ENCODE measurements around the gene STAMBPL1. TPM values are rescaled to one million over a fixed set of nuclear protein-coding genes. Genes with fewer than 3 reads are reported as not detected.

Gene STAMBPL1
- total RNA-seq, 4 donors from 2014 or later, result 14.4 to 25.1 (median 16.2) TPM

DNA sequence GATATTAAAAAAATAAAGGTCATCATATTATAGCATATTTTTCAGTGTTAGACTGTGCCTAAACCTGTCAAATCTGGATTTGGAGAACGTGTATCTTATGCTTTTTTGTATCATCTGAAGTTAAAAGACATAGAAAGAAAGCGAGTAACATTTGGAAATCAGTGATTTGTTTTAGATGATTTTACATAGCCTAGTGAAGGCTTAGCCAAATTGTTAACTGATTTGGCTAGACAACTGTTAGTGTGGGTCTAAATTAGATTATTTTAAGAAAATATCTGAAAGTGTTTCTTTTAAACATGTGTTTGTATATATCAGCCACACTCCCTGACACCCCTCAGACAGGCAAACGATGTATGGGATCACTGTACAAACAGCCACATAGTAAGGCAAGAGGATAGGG is 36.9 kb downstream of the STAMBPL1 start:
- DNase-seq (ENCODE audit: low spot score) (no peak), ATAC-seq (ENCODE audit: low FRiP score) (no peak)
- TF ChIP-seq, protein P1, sequence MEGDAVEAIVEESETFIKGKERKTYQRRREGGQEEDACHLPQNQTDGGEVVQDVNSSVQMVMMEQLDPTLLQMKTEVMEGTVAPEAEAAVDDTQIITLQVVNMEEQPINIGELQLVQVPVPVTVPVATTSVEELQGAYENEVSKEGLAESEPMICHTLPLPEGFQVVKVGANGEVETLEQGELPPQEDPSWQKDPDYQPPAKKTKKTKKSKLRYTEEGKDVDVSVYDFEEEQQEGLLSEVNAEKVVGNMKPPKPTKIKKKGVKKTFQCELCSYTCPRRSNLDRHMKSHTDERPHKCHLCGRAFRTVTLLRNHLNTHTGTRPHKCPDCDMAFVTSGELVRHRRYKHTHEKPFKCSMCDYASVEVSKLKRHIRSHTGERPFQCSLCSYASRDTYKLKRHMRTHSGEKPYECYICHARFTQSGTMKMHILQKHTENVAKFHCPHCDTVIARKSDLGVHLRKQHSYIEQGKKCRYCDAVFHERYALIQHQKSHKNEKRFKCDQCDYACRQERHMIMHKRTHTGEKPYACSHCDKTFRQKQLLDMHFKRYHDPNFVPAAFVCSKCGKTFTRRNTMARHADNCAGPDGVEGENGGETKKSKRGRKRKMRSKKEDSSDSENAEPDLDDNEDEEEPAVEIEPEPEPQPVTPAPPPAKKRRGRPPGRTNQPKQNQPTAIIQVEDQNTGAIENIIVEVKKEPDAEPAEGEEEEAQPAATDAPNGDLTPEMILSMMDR (IDR thresholded peaks at IDR 0.05), result no peak

DNA sequence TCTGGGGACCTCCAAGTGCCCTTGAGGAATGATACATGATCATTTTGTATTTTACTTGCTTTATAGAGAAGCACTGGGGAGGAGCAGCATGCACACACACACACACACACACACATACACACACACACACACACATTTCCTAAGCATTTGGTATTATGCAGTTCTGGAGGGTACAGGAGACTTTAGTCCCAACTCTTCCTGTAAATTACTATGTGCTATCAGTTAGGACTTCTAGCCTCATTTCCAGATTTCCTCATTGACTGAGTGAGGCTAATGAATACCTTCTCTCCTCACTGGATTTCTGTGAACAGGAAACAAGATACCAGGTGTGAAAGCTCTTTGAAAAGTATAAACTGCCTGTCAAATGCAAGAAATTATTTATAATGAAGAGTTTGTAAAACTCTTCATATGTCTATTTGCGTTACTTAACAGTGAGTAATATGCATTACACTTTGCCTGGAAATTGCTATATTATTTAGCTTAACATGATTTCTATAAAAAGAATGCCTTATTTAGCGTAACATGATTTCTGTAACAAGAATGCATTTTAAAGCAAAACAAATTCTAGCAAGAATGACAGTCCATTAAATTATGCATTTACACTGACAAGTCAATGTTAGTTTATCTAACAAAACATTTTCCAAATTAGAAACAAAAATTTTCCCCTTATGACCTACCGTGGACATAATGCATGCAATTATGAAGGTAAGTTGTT is 38.3 kb downstream of the STAMBPL1 start:
- no peak for ATAC-seq (ENCODE audit: low FRiP score)
- DNase-seq (ENCODE audit: low spot score), result no peak
- TF ChIP-seq, protein P1 (IDR thresholded peaks at IDR 0.05), result no peak

DNA sequence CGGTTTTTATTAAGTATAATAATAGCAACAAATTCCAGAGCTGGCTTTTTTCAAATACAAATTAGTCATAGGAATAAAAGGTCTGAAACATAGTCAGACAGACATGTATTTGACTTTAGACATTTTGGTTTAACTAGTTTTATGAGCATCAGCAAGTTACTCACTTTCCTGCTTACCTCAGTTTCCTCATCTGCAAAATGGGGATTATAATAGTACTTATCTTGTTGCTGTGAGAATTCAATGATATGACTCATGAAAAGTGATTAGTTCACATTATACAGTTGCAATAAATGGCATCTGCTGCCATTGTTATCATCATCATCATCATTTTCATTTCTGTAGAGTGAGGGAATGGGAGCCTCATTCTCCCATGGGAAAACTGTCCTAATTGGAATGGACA is 39.0 kb downstream of the STAMBPL1 start:
- TF ChIP-seq, protein P1 (IDR thresholded peaks at IDR 0.05), result no peak
- no peak for ATAC-seq (ENCODE audit: low FRiP score)
- no peak for DNase-seq (ENCODE audit: low spot score)

DNA sequence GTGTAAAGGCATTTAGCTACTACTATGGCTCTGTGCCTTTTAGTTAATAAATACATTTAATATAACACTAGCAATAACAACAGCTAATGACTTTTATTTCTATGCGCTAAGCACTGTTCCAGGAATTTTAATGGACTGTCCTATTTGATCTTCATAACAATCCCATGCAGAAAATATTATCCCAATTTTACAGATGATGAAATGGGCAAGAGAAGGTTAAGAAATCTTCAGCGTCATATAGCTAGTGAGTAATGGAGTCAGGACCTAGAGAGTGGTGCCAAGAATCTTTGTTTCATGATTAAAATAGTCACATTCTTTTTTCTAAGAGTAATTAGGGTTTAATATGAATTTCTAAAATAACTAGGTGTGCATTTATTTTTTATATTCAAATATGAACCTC is 40.2 kb downstream of the STAMBPL1 start:
- peak; percentile 74 for ATAC-seq (ENCODE audit: low FRiP score)
- TF ChIP-seq, protein P1 (IDR thresholded peaks at IDR 0.05), result no peak
- DNase-seq (ENCODE audit: low spot score), result no peak

DNA sequence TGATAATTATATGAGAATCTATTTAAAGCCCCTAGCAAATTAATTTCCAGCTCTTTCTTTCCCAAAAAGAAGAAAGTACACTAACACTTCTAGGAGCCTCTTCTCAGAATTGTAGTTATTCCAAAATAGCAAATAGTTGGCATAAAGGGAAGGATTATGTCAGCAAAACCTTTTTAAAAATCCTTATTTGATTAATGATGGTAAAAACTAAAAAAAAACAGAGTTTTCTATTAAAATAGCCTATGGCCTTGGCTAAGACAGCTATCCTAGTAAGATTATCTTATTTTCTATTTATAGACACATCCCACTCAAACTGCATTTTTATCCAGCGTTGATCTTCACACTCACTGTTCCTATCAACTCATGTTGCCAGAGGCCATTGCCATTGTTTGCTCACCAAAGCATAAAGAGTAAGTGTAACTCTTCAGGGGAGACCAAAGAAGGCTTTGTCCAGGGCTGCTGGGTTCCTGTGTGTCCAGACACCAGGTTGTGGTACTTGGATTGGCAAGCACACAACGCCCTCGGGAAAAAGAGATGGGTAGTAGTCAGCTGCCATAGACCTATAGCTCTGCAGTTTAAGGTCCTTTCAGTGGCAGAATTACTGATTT is 41.0 kb downstream of the STAMBPL1 start:
- TF ChIP-seq, protein P1 (IDR thresholded peaks at IDR 0.05), result no peak
- DNase-seq (ENCODE audit: low spot score) (no peak), ATAC-seq (ENCODE audit: low FRiP score) (no peak)

DNA sequence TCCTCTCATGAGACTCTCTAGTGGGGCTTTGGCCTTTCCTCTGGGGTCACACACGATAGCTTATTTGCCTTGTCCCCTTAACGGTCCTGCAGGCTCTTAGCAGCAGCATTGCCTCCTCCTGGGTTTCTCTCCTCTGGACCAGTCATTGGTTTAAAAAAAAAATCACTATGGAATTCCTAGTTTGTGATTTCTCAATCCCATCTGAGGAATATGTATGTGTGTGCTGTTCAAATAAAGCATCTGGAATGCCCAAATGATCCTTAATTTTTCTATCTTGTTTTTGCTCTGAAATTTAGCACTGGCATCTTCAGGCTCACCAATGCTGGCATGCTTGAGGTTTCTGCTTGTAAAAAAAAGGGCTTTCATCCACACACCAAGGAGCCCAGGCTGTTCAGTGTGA is 42.0 kb downstream of the STAMBPL1 start:
- no peak for DNase-seq (ENCODE audit: low spot score)
- no peak for ATAC-seq (ENCODE audit: low FRiP score)
- TF ChIP-seq, protein P1 (IDR thresholded peaks at IDR 0.05), result no peak

DNA sequence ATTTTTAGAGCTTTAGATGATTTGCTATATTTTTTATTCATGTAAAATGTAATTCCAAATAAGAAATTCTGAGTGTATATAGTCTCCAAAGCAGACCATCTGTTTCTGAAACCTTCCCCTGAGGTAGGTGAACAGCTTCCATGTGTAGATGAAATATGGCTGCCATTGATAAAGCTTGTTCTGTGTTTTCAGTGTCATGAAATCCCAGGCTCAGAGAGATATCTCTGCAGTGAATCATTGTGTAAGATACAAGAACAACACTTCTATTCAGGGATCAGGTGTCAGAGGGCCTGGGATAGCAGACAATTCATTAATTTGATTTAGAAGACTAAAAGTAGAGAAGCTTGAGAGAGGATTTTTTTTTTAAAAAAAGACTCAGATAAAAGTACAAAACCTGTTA is 43.5 kb downstream of the STAMBPL1 start:
- TF ChIP-seq, protein P1 (IDR thresholded peaks at IDR 0.05), result no peak
- no peak for ATAC-seq (ENCODE audit: low FRiP score)
- DNase-seq (ENCODE audit: low spot score), result no peak
